Activated CD4-positive, alpha-beta T cell treated with anti-CD3 and anti-CD28 coated beads, Interleukin-2, amount 10 ng/mL, durations not matched to agents 7 days and 5 days (primary cell): ENCODE data around the gene ANKRD27. TPM values are rescaled to one million over a fixed set of nuclear protein-coding genes. Genes with fewer than 3 reads are reported as not detected.
A peak's percentile ranks its signal among the peaks of the same experiment; 100 is the strongest.
"Not testable (repeated sequence)": the region's sequence is repeated elsewhere in the genome, so short reads cannot be mapped to it uniquely, and the experiment has no call there.

Experiments
- CTCF ChIA-PET: fragments of 350-600 bp; sonication (Branson Sonifier 250); formaldehyde crosslinking; loops from one replicate; lab custom pipeline; 2021; ENCODE audit warnings: antibody characterized with exemption; lab: Charles Lee
- POLR2A ChIA-PET: fragments of 350-600 bp; sonication (Branson Sonifier 250); formaldehyde crosslinking; loops from one replicate; lab custom pipeline; 2021; ENCODE audit warnings: antibody characterized with exemption; lab: Charles Lee
- DNase-seq: peaks from one replicate; pipeline ENCODE4 v3.0.0-alpha.2; 2020
- H3K27ac Mint-ChIP-seq: one replicate; pipeline ENCODE4 v1.8.0; 2021; ENCODE audit warnings: mild to moderate bottlenecking, moderate library complexity, mixed read lengths
- H3K27me3 Mint-ChIP-seq: one replicate; pipeline ENCODE4 v1.8.0; 2021; ENCODE audit warnings: mixed read lengths
- H3K36me3 Mint-ChIP-seq: one replicate; pipeline ENCODE4 v1.8.0; 2021; ENCODE audit warnings: low read depth, mixed read lengths
- H3K4me1 Mint-ChIP-seq: one replicate; pipeline ENCODE4 v1.8.0; 2021; ENCODE audit warnings: mixed read lengths
- H3K4me3 Mint-ChIP-seq: one replicate; pipeline ENCODE4 v1.8.0; 2021; ENCODE audit warnings: mild to moderate bottlenecking, moderate library complexity, mixed read lengths
- H3K9me3 Mint-ChIP-seq: one replicate; pipeline ENCODE4 v1.8.0; 2021; ENCODE audit warnings: mixed read lengths
- total RNA-seq, 2 experiments: library from RNA; stranded (reverse); gene quantifications; one replicate each; pipeline ENCODE4 v1.2.3, GENCODE V29; 2021

ANKRD27 gene
- total RNA-seq, 2 experiments from 2014 or later, result 49.3 to 49.8 TPM

DNA sequence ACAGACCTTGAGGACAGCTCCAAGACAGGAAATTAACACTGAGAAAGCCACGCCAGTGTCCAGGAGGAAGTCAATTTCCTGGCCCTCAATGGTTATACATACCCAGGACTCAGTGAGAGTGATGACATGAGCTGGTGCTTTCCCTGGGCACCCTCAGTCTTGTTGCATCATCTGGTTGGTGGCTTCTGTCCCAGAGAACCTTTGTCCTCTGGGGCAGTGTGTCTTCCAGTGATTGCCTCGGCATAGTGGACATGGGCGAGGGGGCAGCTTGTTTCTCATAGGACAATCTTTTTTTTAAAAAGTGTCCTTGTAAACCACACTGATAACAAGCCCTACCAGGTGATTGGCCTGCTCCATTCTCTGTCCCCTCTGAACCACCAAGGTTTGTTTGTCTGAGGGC lies 21.8 kb upstream of the ANKRD27 start:
- DNase-seq, H3K9me3 Mint-ChIP-seq, H3K27me3 Mint-ChIP-seq, CTCF ChIA-PET, H3K27ac Mint-ChIP-seq, POLR2A ChIA-PET, H3K4me3 Mint-ChIP-seq: not testable (repeated sequence)
- Mint-ChIP-seq H3K36me3 (peaks cover 80% of the 10 kb centered on the region), H3K4me1 (peaks cover 47% of the 10 kb centered on the region)

DNA sequence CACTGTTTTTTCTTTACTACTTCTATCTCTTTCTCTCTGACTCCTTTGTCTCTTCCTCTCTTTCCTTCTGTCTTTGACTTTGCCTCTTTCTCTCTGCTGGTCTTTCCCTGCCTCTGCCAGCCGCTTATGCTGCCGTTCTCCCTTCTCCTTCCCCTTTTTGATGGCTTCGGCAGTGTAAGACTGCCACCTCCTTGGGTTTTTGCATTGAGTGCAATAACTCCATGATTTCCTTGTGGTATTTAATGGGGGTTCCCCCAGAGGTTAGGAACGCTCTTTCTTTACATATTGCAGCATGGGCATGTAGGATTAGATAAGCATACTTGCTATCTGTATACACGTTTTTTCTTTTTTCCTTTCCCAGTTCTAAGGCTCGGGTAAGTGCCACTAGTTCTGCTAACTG lies 20.5 kb upstream of the ANKRD27 start:
- H3K9me3 Mint-ChIP-seq, POLR2A ChIA-PET, H3K27me3 Mint-ChIP-seq, H3K4me3 Mint-ChIP-seq, DNase-seq, CTCF ChIA-PET: not testable (repeated sequence)
- Mint-ChIP-seq H3K4me1 (peaks cover 54% of the 10 kb centered on the region), H3K27ac (peak overlapping the region; percentile 42), H3K36me3 (peaks cover 69% of the 10 kb centered on the region)

DNA sequence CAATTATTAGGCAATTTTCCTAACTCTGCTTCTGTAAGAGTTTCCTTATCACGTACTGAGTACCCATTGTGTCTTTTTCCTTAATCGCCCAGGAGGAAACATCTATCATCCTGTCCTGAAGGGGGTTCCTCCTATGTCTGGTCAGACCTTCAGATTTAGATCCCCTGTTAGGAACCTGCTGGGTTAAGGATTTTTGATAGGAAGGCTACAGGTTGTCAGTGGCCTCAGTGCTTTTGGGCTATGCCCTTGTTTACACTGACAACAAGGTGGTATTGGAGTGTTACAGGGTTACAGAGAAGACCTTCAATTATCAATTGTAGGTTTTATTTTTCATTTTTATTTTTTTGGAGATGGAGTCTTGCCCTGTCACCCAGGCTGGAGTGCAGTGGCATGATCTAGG lies 19.9 kb upstream of the ANKRD27 start:
- Mint-ChIP-seq H3K36me3 (peaks cover 63% of the 10 kb centered on the region), H3K4me1 (peaks cover 58% of the 10 kb centered on the region)
- CTCF ChIA-PET, POLR2A ChIA-PET, H3K27ac Mint-ChIP-seq, H3K27me3 Mint-ChIP-seq, DNase-seq, H3K4me3 Mint-ChIP-seq, H3K9me3 Mint-ChIP-seq: not testable (repeated sequence)

DNA sequence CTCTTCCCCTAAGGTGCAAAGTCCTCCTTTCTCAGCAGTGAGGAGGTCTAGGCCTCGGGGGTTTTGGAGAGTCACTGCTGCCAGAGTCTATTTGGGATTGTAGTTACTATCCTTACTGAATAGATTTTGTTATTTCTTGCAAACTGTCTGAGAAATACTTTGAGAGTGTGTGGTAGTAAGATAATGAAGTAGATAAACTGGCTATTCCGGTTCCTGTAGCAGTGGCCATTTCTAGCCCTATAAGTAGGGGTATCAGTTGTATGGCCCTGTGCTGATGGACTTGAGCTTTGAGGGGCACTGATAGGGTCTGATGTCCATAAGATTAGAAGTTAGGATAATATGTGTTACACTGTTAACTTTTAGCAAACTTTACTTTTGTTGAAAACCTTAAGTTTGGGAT lies 19.3 kb upstream of the ANKRD27 start:
- H3K27ac Mint-ChIP-seq, result peak overlapping the region; percentile 11
- H3K36me3 Mint-ChIP-seq, result peaks cover 57% of the 10 kb centered on the region
- H3K9me3 Mint-ChIP-seq, DNase-seq, POLR2A ChIA-PET, H3K27me3 Mint-ChIP-seq: not testable (repeated sequence)
- peak overlapping the region; percentile 85 for H3K4me3 Mint-ChIP-seq
- CTCF ChIA-PET, result interaction anchor here (0.6 kb wide), 1 partner anchor 57 kb away, joined by 3 read pairs; no protein-coding TSS in a partner anchor
- H3K4me1 Mint-ChIP-seq, result peaks cover 59% of the 10 kb centered on the region

DNA sequence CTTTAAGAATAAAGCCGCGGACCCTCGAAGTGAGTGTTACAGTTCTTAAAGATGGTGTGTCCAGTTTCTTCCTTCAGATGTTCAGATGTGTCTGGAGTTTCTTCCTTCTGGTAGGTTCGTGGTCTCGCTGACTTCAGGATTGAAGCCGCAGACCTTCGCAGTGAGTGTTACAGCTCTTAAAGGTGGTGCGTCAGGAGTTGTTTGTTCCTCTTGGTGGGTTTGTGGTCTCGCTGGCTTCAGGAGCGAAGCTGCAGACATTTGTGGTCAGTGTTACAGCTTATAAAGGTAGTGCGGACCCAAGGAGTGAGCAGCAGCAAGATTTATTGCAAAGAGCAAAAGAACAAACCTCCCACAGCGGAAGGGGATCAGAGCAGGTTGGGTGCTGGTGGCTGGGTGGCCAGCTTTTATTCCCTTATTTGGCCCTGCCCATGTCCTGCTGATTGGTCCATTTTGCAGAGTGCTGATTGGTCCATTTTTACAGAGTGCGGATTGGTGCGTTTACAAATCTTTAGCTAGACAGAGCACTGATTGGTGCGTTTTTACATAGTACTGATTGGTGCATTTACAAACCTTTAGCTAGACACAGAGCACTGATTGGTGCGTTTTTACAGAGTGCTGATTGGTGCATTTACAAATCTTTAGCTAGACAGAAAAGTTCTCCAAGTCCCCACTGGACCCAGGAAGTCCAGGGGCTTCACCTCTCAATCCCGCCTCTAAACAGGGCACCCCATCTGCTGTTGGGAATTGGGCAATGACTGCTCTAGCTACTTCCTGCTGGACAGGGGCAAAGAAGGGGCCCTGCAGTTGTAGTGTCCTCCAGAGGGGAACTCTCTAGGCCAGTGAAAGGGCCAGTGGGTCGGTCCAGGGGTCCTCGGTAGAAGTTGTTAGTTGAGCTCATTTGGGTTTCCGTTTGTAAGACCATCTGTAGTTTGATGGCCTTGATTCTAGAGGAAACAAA lies 18.4 kb upstream of the ANKRD27 start:
- CTCF ChIA-PET, result interaction anchor here (0.6 kb wide), 1 partner anchor 58 kb away, joined by 3 read pairs; no protein-coding TSS in a partner anchor

DNA sequence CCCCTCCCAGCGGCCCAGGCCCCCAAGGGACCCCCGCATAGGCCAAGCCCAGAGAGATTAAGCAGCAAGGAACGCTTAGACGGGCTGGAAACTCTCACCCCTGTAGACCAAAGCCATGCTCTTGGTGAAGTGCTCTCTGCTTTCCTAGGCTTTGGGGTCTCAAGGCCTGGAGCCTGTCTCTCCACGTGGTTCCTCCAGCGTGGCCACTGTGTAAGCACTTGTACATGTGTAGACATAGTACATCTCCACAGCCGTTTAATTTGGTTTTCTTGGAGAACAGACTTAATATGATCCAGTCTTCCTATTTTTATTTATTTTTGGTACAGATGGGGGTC lies 17.7 kb upstream of the ANKRD27 start:
- Mint-ChIP-seq H3K4me3 (peak overlapping the region; percentile 85), H3K27me3 (no peaks in the 10 kb centered on the region), H3K4me1 (peaks cover 56% of the 10 kb centered on the region), H3K27ac (peak overlapping the region; percentile 94), H3K9me3 (no peaks in the 10 kb centered on the region), H3K36me3 (peaks cover 41% of the 10 kb centered on the region)
- POLR2A ChIA-PET, result no interaction called here
- CTCF ChIA-PET, result no interaction called here
- DNase-seq, result peak; percentile 13

More for the DNA sequence above, 18.4 kb upstream of the ANKRD27 start:
- not testable (repeated sequence) for H3K27me3 Mint-ChIP-seq, H3K9me3 Mint-ChIP-seq
- Mint-ChIP-seq H3K4me1 (peaks cover 59% of the 10 kb centered on the region), H3K4me3 (peak overlapping the region; percentile 85), H3K36me3 (peaks cover 49% of the 10 kb centered on the region), H3K27ac (peak overlapping the region; percentile 94)
- DNase-seq, result peak; percentile 34
- POLR2A ChIA-PET, result interaction anchor here (0.6 kb wide), 1 partner anchor 15 kb away, joined by 3 read pairs; no protein-coding TSS in a partner anchor

DNA sequence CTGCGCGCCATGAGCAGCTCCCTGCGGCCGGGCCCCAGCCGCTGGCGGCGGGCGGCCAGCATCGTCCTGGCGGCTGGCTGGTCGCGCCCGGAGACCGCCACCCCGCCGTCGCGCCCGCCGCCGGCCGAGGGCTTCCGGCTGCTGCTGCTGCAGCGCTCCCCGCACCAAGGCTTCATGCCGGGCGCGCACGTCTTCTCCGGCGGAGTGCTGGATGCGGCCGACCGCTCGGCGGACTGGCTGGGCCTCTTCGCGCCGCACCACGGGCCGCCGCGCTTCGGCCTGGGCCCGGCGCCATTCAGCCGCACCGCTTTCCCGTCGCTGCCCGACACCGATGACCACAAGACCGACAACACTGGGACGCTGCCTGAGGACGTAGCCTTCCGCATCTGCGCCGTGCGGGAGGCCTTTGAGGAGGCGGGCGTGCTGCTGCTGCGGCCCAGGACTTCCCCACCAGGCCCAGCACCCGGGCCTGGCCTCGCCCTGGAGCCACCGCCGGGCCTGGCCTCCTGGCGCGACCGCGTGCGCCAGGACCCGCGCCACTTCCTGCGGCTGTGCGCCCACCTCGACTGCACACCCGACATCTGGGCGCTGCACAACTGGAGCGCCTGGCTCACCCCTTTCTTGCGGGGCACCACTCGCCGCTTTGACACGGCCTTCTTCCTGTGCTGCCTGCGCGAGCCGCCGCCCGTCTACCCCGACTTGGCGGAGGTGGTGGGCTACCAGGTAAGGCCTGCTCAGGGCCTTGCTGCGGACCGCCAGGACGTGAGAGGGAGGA lies 17.2 kb upstream of the ANKRD27 start:
- CTCF ChIA-PET, result interaction anchor here (0.9 to 1.0 kb wide), 2 partner anchors 9 to 20 kb away, joined by 3 read pairs; no protein-coding TSS in a partner anchor
- DNase-seq, result peak; percentile 58
- POLR2A ChIA-PET, result no interaction called here
- H3K36me3 Mint-ChIP-seq, result peaks cover 36% of the 10 kb centered on the region
- peaks cover 55% of the 10 kb centered on the region for H3K4me1 Mint-ChIP-seq
- no peaks in the 10 kb centered on the region for H3K27me3 Mint-ChIP-seq
- H3K27ac Mint-ChIP-seq, result peak overlapping the region; percentile 94
- H3K4me3 Mint-ChIP-seq, result peak overlapping the region; percentile 85
- no peaks in the 10 kb centered on the region for H3K9me3 Mint-ChIP-seq

DNA sequence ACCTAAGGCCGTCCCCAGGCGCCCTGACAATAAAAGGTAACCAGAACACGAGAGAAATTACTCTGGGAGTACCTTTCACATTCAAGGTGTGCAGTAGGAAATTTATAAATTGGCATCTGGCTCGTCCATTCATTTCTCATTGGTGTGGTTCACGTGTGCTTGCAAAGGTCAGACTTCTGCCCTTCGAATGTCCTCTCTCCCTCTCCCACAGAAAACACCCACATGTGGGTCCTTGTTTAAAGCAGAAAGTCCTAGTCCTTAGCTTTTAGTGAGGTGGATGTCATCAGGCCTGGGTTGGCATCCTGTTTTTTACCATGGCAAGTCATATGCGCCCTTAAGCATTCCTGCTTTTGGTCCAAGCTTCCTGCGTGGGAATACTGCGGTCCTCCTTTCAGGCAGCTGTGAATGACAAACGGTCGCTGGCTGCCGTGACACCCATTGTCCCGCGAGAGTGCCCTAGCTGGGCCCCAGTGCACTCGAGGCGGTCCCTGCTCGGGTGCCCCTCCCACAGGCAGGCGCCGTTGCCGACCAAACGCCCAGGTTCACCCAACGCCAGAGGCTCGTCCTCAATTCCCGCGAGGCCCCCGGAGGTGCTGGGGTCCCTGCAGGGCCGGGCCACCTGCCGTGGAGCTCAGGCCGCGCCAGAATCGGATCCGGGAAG lies 16.4 kb upstream of the ANKRD27 start, which contains the start of gene NUDT19:
Gene NUDT19, plus strand, starts transcription at position 531 of the 661 bp plus-strand sequence. CDS start 140 bp downstream, outside the sequence.
- Mint-ChIP-seq H3K9me3 (no peaks in the 10 kb centered on the region), H3K4me3 (peak within 1 kb of the TSS; percentile 85), H3K27me3 (no peaks in the 10 kb centered on the region), H3K4me1 (peaks cover 54% of the 10 kb centered on the region), H3K36me3 (peaks cover 29% of the 10 kb centered on the region), H3K27ac (peak within 1 kb of the TSS; percentile 94)
- DNase-seq, result peak; percentile 81
- ChIA-PET CTCF (interaction anchor here (0.5 to 1.0 kb wide), 3 partner anchors 8 to 22 kb away, joined by 3 to 4 read pairs (median 3); no protein-coding TSS in a partner anchor), POLR2A (interaction anchor here (0.5 to 0.6 kb wide), 3 partner anchors 16 to 111 kb away, joined by 3 read pairs; partner anchors contain the start of genes ANKRD27, PDCD5 and RGS9BP)

DNA sequence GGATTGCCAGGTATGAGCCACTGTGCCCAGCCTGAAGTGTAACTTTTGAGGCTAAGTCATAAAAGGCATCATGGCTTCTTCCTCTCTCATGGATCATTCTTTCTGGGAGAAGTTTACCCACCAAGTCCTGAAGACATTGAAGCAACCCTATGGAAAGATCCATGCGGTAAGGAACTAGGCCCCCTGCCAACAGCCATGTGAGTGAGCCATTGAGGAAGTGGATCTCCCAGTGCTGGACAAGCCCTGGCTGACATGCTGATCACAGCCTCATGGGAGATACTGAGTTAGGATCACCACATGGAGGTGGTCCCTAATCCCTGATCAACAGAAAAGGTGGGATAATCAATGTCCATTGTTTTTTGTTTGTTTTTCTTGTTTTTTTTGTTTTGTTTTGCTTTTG lies 13.3 kb upstream of the ANKRD27 start:
- ChIA-PET POLR2A (no interaction called here), CTCF (no interaction called here)
- H3K36me3 Mint-ChIP-seq, result peaks cover 6% of the 10 kb centered on the region
- H3K4me1 Mint-ChIP-seq, result peaks cover 25% of the 10 kb centered on the region
- H3K9me3 Mint-ChIP-seq, result no peaks in the 10 kb centered on the region
- H3K27ac Mint-ChIP-seq, result no peak overlapping the region
- no peak for DNase-seq
- H3K4me3 Mint-ChIP-seq, result no peak overlapping the region
- H3K27me3 Mint-ChIP-seq, result no peaks in the 10 kb centered on the region

DNA sequence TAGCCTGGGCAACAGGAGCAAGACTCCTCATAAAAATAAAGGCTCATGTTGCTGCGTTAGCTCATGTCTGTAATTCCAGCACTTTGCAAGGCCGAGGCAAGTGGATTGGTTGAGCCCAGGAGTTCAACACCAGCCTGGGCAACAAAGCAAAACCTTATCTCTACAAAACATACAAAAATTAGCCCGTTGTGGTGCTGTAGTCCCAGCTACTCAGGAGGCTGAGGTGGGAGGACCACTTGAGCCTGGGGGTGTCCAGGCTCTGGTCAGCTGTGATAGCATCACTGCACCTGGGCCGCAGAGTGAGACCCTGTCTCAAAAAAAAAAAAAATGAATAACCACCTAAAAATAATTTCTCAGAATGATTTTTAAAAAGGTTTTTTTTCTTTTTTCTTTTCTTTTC lies 12.7 kb upstream of the ANKRD27 start:
- no peak for DNase-seq
- ChIA-PET POLR2A (no interaction called here), CTCF (no interaction called here)
- Mint-ChIP-seq H3K27ac (no peak overlapping the region), H3K4me3 (no peak overlapping the region), H3K36me3 (peaks cover under 1% of the 10 kb centered on the region), H3K27me3 (no peaks in the 10 kb centered on the region), H3K4me1 (peaks cover 19% of the 10 kb centered on the region), H3K9me3 (no peaks in the 10 kb centered on the region)

DNA sequence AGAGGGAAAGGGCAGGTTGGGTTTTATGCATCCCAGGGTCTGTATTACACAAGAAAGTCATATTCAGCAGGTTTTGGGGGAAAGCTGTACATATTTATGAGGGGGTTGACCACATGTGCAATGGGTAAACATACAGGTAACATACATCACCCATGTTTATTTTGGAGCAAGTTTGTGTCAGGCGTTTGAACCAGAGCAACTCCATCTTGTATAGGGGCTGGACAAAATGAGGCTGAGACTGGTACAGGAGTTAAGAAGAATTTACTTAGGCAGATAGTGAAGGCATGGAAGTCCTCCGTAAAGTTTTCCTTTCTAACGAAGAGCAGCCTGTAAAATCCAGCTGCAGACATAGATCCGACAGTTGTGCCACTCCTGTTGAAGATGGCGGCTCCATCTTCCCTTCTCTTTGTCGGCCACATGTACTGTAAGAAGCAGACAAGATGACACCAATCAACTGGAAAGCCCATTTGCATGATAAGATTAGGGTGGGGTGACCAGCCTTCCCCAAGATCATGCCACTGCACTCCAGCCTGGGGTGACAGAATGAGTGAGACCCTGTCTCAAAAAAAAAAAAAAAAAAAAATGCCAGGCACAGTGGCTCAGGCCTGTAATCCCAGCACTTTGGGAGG lies 12.0 kb upstream of the ANKRD27 start:
- Mint-ChIP-seq H3K27ac (no peak overlapping the region), H3K9me3 (no peaks in the 10 kb centered on the region), H3K4me3 (no peak overlapping the region), H3K36me3 (no peaks in the 10 kb centered on the region), H3K4me1 (peaks cover 18% of the 10 kb centered on the region), H3K27me3 (peaks cover 3% of the 10 kb centered on the region)
- ChIA-PET CTCF (no interaction called here), POLR2A (no interaction called here)
- no peak for DNase-seq

DNA sequence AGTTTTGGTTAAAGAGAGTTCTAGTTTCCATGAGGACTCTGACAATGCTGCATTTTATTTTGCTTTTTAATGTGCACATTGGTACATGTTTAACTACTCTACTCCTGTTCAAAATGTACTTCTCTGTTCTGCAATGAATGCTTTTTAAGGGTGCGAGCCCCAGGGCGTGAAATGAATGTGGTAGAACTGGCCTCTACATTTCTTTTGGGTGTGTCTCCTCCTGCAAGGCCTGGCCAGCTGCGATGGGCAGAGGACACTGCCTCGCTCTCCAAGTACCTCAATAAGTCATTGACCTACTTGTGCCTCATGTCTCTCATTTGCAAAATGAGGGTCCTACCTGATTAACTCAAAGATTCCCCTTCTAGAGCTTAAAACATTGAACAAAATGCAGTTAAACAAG lies 7.3 kb upstream of the ANKRD27 start:
- POLR2A ChIA-PET, result no interaction called here
- no peaks in the 10 kb centered on the region for H3K36me3 Mint-ChIP-seq

More for the DNA sequence above, 7.3 kb upstream of the ANKRD27 start:
- no peak for DNase-seq
- Mint-ChIP-seq H3K27ac (no peak overlapping the region), H3K9me3 (no peaks in the 10 kb centered on the region), H3K4me1 (peaks cover 4% of the 10 kb centered on the region), H3K4me3 (no peak overlapping the region), H3K27me3 (peaks cover 17% of the 10 kb centered on the region)
- CTCF ChIA-PET, result no interaction called here
